Heart right ventricle (tissue), 16 donors: Measurements from ENCODE around the gene NBEA. TPM values are rescaled to one million over a fixed set of nuclear protein-coding genes. Genes with fewer than 3 reads are reported as not detected.

ENCODE experiments used
- ATAC-seq, 8 donors: fragments of 200-7000 bp; cut with Tn5 transposase; one replicate each; pipeline ENCODE4 v1.9.1; 2020; ENCODE audit warnings: mild to moderate bottlenecking in 8 of 8, moderate library complexity in 8 of 8, moderate number of reproducible peaks in 1 of 8
- DNase-seq, 2 donors: peaks; one replicate each; pipeline ENCODE4 v3.0.0-alpha.2; 2020
- H3K27ac ChIP-seq, 10 donors: fragments of 200-600 bp; sonication (generic) in 2 of 10; one replicate each; pipeline versions ENCODE4 v1.5.0 to v1.8.0; 2020 to 2022; ENCODE audit warnings: mild to moderate bottlenecking in 3 of 10
- H3K27me3 ChIP-seq, 7 donors: fragments of 200-600 bp; one replicate each; pipeline ENCODE4 v1.8.0; 2021 to 2022; ENCODE audit warnings: mild to moderate bottlenecking in 2 of 7
- H3K36me3 ChIP-seq, 9 donors: fragments of 200-600 bp; sonication (generic) in 1 of 9; one replicate each; pipeline versions ENCODE4 v1.5.0 to v1.8.0; 2020 to 2022; ENCODE audit warnings: mild to moderate bottlenecking in 2 of 9
- H3K4me1 ChIP-seq, 9 donors: fragments of 200-600 bp; sonication (generic) in 1 of 9; one replicate each; pipeline versions ENCODE4 v1.5.0 to v1.8.0; 2020 to 2022; ENCODE audit warnings: mild to moderate bottlenecking in 4 of 9
- H3K4me3 ChIP-seq, 10 donors: fragments of 200-600 bp; sonication (generic) in 2 of 10; one replicate each; pipeline versions ENCODE4 v1.5.0 to v1.8.0; 2020 to 2022; ENCODE audit warnings: mild to moderate bottlenecking in 7 of 10, moderate library complexity in 2 of 10
- H3K9me3 ChIP-seq, 11 donors: fragments of 200-600 bp in 10 of 11; sonication (generic) in 2 of 11; one replicate each; pipeline versions ENCODE4 v1.5.0 to v1.8.0; 2013 to 2022; ENCODE audit warnings: mild to moderate bottlenecking in 2 of 11, control low read depth in 1 of 11, moderate library complexity in 1 of 11
- WGBS, 2 donors: extraction: QIAGEN DNeasy Blood & Tissue Kit; methylation state at CpG; one replicate each; pipeline ENCODE4 v1.1.7; 2013; ENCODE audit warnings: inconsistent platforms in 1 of 2; 5-methylcytosine and 5-hydroxymethylcytosine counted together
- intact Hi-C, 10 donors: fragments of 100-400 bp; cut with DNase I; formaldehyde crosslinking; loops; one replicate each; pipeline versions ENCODE4 v1.11.1 to v1.14.2; 2022
- polyA plus RNA-seq, 2 donors: library from polyadenylated mRNA; stranded (reverse); fragments of 200-250 nt; gene quantifications; one replicate each; pipeline ENCODE4 v1.2.3, GENCODE V29; 2013
- total RNA-seq, 10 donors: library from RNA; stranded (reverse); fragmentation: NEBNext Ultra II Directional in 3 of 10; extraction: Animal tissue kit (Norgen Biotek cat#: 25700) in 3 of 10; gene quantifications; one replicate each; pipeline versions ENCODE4 v1.2.1 to v1.2.4, GENCODE V29; 2021 to 2023
- TF ChIP-seq, protein P1 (sequence below), 9 donors: fragments of 200-600 bp; sonication (generic) in 2 of 9; IDR thresholded peaks; one replicate each; pipeline versions ENCODE4 v1.5.0 to v1.8.0; 2021 to 2022; ENCODE audit warnings: antibody characterized with exemption in 9 of 9, mild to moderate bottlenecking in 5 of 9, moderate library complexity in 1 of 9
- donor health status: Arrhythmogenic right ventricular cardiomyopathy.
- donor health status: ischemic (EF 13 %, LVEDD 7.1; RV severe dilation, severe dysfunction).
- donor health status: healthy with polysubstance abuse.
- donor health status: DM: no; HTN: yes; CAD: no.
- donor health status: DM: no; HTN: no; CAD: no.
- donor health status: ischemic (EF 25% LVEDD 6.9; RV normal size, moderate dysfunction).
- donor health status: ischemic (EF 25% LVEDD 5.7; RV mildly dilated, moderate dysfunction).
- donor health status: healthy.
- donor health status: DM: yes; HTN: yes; CAD: no.
- donor health status: Ischemic cardiomyopathy.
- donor health status: ischemic (EF 35%, LVEDD 5.7; RV mildly dilated, moderate dysfunction).
- donor health status: nonischemic (EF 11% LVEDD 7.7; RV severe dilation, severe dysfunction).
- donor health status: DM: yes; HTN: yes; CAD: no.
- donor health status: PGD.
- donor health status: ischemic (EF 29% LVEDD 5.4; RV normal size, mild dysfunction).
- donor health status: nonischemic (EF 23%, LVEDD 6.1; RV moderate dilation, normal function).

Gene NBEA
- total and polyA plus RNA-seq, 12 donors: 4.3 to 30.6 (median 24.5) TPM

- Histone ChIP-seq H3K9me3 (no peaks in the 10 kb centered on the region), H3K4me1 (peaks cover 0 to 43% (median 29%) of the 10 kb centered on the region in 9 donors), H3K4me3 (no peak overlapping the region), H3K36me3 (no peaks in the 10 kb centered on the region), H3K27ac (no peak overlapping the region), H3K27me3 (no peaks in the 10 kb centered on the region)
- DNase-seq (no peak), ATAC-seq (no peak)
- WGBS, 2 donors: 67 to 72% methylated on average over 5 of the region's 5 CpGs
- intact Hi-C loops: loop anchor here in 1 of 10 donors (5.0 kb wide), 1 partner anchor 86 kb away; no protein-coding TSS in a partner anchor
- TF ChIP-seq, protein P1, sequence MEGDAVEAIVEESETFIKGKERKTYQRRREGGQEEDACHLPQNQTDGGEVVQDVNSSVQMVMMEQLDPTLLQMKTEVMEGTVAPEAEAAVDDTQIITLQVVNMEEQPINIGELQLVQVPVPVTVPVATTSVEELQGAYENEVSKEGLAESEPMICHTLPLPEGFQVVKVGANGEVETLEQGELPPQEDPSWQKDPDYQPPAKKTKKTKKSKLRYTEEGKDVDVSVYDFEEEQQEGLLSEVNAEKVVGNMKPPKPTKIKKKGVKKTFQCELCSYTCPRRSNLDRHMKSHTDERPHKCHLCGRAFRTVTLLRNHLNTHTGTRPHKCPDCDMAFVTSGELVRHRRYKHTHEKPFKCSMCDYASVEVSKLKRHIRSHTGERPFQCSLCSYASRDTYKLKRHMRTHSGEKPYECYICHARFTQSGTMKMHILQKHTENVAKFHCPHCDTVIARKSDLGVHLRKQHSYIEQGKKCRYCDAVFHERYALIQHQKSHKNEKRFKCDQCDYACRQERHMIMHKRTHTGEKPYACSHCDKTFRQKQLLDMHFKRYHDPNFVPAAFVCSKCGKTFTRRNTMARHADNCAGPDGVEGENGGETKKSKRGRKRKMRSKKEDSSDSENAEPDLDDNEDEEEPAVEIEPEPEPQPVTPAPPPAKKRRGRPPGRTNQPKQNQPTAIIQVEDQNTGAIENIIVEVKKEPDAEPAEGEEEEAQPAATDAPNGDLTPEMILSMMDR (IDR thresholded peaks at IDR 0.05): no peak
Observed at GRCh38 chr13:35718084-35718483, 776.0 kb downstream of the NBEA start.

DNA sequence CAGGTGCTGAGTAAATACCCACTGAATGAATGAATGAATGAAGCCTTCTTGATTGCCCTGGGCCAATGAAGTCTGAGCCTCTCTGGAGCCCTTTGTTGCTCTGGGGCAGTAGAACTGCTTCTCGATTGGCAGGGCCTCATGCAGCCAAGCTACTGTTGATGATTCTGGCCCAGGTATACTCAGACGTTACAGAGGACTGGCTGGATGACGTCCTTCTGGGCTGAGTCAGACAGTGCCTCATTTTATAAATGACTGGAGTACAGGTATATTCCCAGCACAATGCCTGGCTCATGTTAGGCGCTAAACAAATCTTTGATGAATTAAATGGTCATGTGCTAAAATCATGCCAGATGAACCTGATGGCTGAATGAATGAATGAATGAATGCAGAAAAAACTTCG is 778.2 kb downstream of the NBEA start:
- peak overlapping the region in 1 of 10 donors; percentile 13 for H3K27ac ChIP-seq
- H3K4me3 ChIP-seq: no peak overlapping the region
- no peaks in the 10 kb centered on the region for H3K27me3 ChIP-seq
- H3K4me1 ChIP-seq: peaks cover 3 to 51% (median 34%) of the 10 kb centered on the region in 9 donors
- TF ChIP-seq, protein P1 (IDR thresholded peaks at IDR 0.05): no peak
- H3K9me3 ChIP-seq: no peaks in the 10 kb centered on the region
- no peaks in the 10 kb centered on the region for H3K36me3 ChIP-seq
- 83 to 88% methylated on average over 5 of the region's 5 CpGs for WGBS, 2 donors
- no peak for ATAC-seq
- intact Hi-C loops: loop anchor here in 5 of 10 donors (2.0 to 10.0 kb wide), 7 partner anchors 67 to 245 kb away; partner anchors contain the start of gene MAB21L1 (in 1 of the 5)
- DNase-seq: no peak

- Histone ChIP-seq H3K27me3 (no peaks in the 10 kb centered on the region), H3K27ac (peak overlapping the region in 3 of 10 donors; percentile 13 to 40 (median 26)), H3K9me3 (no peaks in the 10 kb centered on the region), H3K4me1 (peaks cover 3 to 46% (median 34%) of the 10 kb centered on the region in 9 donors), H3K36me3 (no peaks in the 10 kb centered on the region), H3K4me3 (peak overlapping the region in 5 of 10 donors; percentile 7 to 20 (median 13))
- 45 to 47% methylated on average over 21 of the region's 21 CpGs for WGBS, 2 donors
- intact Hi-C loops: loop anchor here in 5 of 10 donors (2.0 to 10.0 kb wide), 7 partner anchors 66 to 246 kb away; partner anchors contain the start of gene MAB21L1 (in 1 of the 5)
- DNase-seq (peak; percentile 35 to 56), ATAC-seq (peak in 4 of 8 donors; percentile 25 to 57 (median 42))
- TF ChIP-seq, protein P1 (IDR thresholded peaks at IDR 0.05): peak; percentile 76 to 92 (median 87)
Observed at GRCh38 chr13:35720690-35721554, 778.9 kb downstream of the NBEA start.
